HG03039 (cell line): ENCODE results near the gene DHX36.

Experiments used
- ATAC-seq: cut with Tn5 transposase; IDR thresholded peaks from one replicate; pipeline ENCODE4 v1.9.1; 2021; ENCODE audit warnings: mild to moderate bottlenecking, moderate library complexity; ENCODE audit not compliant: unreplicated experiment

DHX36 gene, protein sequence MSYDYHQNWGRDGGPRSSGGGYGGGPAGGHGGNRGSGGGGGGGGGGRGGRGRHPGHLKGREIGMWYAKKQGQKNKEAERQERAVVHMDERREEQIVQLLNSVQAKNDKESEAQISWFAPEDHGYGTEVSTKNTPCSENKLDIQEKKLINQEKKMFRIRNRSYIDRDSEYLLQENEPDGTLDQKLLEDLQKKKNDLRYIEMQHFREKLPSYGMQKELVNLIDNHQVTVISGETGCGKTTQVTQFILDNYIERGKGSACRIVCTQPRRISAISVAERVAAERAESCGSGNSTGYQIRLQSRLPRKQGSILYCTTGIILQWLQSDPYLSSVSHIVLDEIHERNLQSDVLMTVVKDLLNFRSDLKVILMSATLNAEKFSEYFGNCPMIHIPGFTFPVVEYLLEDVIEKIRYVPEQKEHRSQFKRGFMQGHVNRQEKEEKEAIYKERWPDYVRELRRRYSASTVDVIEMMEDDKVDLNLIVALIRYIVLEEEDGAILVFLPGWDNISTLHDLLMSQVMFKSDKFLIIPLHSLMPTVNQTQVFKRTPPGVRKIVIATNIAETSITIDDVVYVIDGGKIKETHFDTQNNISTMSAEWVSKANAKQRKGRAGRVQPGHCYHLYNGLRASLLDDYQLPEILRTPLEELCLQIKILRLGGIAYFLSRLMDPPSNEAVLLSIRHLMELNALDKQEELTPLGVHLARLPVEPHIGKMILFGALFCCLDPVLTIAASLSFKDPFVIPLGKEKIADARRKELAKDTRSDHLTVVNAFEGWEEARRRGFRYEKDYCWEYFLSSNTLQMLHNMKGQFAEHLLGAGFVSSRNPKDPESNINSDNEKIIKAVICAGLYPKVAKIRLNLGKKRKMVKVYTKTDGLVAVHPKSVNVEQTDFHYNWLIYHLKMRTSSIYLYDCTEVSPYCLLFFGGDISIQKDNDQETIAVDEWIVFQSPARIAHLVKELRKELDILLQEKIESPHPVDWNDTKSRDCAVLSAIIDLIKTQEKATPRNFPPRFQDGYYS

DNA sequence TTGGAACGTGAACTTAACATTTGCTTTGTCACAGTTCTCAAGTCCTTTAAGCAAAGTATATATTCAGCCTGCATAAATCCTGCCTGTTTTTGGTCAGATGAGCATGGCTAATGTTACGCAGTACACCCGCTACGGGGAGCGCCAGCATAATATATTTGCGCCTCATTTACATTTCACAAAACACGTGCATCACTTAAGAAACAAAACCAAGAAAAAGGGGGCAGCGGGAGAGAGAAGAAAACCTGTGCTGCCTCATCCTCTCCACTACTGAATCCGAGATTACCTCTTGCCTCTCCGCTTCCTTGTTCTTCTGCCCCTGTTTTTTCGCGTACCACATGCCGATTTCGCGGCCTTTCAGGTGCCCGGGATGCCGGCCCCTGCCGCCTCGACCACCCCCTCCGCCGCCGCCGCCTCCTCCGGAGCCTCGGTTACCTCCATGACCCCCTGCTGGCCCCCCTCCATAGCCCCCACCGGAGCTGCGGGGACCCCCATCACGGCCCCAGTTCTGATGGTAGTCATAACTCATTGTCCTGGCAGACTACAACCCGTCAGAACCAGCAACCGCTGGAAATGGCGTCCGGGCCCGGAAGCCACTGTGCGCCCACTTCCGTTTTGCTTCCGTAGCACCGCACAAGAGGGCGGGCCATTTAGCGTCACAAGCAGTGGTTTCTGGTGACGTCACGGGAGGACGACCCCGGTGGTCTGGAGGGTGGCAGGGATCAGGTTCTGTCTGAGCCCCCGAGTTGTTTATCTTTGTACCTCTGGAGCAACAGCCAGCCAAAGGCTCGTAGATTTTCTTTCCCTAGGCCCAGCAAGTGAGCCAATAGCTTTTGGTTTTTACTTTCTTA is at the start of gene DHX36:
DHX36 (minus strand) TSS at position 597 of the 848 bp plus-strand sequence; CDS start at position 526, 71 bp downstream.
- peak; percentile 96 for ATAC-seq

DNA sequence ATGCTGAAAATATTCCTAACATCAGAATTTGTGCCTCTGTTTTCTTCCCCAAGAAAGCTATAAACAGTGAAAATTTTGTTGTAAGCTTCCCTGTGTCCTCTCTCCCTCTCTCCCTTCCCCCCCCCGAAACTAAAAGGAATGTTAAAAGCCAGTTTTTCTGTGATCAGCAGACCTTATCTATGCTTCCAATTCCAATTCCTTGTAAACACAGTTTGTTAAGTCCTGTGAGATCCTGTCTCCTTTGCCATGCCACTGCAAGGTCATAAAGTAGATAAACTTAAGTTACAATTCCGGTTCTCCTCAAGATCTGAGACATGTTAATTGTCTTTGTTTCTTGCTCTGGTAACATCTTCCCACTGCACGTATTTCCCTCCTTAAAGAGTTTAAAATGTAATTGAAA is 42.9 kb upstream of the DHX36 start:
- ATAC-seq: no peak

DNA sequence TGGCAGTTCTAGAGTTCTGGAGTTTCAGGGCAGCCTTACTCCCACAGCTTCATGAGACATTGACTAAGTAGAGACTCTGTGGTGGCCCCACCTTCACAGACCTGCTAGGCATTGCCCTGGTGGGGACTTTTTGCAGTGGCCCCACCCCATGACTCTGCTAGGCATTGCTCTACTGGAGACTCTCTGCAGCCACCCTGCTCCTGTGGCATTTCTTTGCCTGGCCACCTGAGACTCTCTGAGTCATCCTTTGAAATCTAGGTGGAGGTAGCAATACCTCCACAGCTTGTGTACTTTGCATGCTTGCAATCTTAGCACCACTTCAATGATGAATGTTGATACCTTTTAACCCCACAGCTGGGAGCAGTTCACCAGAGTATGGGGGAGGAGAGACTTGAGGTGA is 40.6 kb upstream of the DHX36 start:
- ATAC-seq: no peak

DNA sequence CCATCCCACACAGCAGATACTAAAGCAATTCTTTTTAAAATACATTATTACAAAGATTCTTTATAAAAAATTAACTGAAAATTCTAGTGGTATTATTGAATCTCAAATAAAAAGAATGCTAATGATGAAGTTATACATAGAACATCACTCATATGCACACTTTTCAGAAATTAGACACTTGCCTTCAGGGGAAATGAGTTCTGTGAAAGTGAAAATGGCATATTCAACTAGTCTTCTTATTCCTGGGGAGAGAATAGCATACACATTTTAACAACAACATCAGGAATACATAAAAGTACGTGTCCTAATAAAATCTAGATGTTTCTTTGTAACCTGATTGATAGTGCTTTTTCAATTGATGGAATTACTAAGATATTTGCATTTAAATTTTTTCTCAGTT is 36.8 kb upstream of the DHX36 start:
- no peak for ATAC-seq

DNA sequence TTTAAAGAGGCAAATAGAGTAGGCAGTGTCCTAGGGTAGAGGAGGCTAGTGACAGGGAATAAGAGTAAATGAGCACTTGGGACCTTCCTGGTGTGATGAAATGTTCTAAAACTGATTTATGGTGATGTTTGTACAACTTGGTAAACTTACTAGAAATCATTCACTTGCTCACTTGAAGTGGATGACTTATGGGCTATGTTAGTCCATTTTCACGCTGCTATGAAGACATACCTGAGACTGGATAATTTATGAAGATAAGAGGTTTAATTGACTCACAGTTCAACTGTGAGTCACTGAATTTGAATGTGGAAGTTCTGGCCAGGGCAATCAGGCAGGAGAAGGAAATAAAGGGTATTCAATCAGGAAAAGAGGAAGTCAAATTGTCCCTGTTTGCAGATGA is 31.7 kb upstream of the DHX36 start:
- ATAC-seq: no peak

DNA sequence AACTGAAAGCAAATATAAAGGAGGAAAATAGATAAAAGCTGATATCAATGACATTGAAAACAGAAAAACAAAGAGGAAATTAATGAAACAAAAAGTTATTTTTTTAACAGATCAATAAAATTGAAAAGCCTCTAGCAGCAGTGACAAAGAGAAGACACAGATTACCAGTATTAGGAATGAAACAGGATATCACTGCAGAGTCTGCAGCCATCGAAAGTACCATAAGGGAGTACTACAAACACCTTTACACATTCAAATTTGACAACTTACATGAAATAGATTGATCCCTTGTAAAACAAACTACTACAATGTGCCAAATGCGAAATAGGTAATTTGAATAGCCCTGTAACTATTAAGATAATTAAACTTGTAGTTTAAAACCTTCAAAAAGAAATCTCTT is 24.9 kb upstream of the DHX36 start:
- ATAC-seq: no peak

DNA sequence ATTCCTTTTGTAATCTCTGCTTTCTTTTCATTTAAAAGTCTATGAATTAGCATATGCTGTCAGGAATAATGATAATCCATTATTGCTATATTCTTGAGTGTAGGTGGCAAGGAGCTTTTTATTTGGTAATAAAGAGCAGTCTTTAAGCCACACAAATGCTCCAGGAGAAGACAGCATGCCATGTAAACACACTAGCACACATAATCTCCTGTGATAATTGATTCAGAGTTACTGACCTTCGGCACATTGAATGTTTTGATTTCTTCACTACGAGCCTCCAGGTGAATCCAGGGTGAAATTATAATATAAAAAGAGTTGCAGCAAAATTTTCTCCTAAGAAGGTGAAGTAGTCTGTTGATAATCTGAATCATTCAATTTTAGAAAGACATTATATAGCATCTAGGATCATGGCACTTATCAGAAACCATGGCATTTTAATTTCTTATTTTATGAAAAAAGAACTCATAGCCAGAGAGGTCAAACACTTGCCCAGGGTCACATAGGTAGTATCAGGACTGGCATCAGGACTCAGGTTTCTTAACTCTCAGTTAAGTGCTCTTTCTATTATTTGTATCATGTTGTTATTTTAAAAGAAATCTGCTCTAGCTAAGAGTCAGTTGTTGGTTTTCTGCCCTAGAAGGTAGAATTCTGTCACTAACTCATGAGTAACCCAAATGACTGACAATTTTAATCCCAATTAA is 21.3 kb upstream of the DHX36 start:
- ATAC-seq: no peak

DNA sequence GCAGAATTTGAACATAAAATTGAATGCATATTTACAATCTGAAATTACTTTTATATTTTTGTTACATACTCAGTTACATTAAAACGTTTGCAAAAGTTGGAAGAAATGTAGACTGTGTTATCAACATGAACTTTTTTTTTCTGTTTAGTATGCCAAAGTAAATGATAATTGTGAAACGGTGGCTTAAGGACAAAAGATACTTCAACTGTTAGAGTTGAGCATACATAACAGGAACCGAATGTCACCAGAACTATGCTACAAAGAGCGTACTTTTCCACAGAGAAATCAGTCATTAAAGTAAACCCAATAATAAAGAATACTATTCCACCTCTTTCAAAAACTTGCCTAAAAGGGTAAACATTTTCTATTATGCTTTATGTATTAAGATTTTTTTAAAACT is 14.3 kb upstream of the DHX36 start:
- no peak for ATAC-seq

DNA sequence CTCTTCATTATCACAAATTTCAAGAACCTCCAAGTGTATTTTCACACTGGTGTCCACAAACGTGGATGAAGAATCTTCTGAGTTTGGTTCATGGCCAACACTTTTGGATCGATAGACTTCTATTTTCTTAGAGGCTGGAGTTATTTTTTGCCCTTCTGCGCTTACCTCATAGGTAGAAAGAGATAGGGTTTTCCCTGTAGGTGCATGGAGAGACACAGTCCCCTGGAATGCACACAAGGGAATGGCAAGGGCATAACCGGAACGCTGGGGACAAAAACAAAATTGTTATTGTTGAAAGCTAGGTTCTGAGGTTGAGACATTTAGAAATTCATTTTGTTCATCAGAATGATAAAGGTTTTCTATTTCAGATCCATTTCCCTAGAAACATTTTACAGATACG is 13.7 kb upstream of the DHX36 start:
- ATAC-seq: no peak

DNA sequence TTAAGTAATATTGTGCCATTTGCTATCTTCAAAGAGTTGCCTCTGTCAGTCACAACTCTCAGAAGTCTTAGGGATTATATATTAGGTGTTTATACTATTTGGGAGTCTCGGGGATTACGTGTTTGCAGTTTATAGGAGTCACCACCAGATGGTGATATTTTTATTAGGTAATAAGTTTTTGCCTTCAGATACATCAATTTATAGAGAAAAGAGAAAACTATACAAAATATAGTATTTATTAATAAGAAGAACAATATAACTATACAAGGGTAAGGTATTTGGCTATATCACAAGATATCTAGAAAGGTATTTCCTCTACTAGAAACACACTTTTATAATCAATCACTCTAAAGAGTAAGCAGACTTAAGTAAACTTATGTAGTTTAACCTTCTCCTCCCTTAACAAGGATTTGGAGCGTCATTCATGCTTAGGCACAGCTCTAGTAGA is 10.7 kb upstream of the DHX36 start:
- no peak for ATAC-seq

DNA sequence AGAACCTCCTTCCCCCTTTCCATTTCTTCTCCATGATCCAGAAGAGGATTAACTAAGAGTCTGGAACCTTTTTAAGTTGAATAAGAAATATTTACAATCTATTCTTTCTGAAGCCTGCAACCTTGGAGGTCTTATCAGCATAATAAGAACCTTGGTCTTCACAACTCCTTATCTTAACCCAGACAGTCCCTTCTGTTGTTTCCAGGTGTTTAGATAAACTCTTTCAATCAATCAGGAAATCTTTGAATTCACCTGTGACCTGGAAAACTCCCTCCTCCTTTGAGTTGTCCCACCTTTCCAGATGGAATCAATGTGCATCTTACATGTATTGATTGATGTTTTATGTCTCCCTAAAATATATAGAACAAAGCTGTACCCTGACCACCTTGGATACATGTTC is 3.6 kb upstream of the DHX36 start:
- ATAC-seq: no peak

DNA sequence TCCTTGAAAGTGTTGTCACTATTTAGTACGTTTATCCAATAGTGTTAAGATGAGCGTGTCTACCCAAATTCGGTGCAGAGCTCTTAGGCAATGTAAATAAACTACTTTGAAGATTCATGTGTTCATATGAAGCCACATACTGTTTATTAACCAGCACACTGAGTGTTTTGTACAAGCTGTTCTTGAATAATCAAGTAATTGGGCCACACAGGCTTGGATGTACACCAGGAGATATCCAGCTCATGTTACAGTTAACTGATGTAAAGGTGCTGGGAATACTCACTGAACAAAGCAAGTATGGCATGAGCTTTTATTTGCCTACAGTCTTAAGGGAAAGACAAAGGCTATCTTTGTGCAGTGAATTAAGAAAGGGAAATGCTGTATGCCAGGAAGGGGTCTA is 632 bp upstream of the DHX36 start:
- ATAC-seq: no peak

DNA sequence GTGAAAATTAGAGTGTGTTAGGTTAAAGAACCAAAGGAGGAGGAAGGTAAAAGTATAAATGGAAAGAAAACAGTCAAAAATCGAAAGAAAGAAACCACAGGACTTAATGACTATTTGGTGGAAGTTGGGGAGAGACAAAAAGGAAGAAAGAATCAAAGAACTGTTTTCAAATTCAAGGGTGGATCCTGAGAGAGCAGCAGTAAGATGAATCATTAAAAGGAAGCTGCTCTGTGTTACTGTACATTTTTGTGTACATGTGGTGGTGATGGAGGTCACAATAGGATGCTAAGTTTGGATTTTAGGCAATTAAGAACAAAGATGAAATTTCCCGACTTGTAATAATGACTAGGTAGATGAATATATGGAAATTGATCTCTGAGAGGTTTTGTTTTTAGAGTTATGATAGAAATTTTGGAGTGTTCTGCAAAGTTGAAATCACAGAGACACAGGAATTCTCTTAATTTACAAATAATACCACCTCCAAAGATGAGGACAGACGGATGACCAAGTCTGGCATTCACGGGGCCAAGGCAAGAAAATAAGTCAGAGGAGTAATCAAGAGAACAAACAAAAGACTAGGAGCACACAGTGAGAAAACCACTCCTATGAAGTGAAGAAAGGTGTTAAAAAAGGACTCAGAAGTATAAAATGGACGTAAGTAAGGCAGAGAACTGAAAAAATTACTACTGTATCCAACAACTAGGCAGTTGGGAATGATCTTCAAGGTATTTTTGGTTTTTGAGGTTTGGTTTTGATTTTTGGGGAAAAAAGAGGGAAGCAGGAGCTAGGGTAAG is 7.1 kb downstream of the DHX36 start:
- ATAC-seq: no peak

DNA sequence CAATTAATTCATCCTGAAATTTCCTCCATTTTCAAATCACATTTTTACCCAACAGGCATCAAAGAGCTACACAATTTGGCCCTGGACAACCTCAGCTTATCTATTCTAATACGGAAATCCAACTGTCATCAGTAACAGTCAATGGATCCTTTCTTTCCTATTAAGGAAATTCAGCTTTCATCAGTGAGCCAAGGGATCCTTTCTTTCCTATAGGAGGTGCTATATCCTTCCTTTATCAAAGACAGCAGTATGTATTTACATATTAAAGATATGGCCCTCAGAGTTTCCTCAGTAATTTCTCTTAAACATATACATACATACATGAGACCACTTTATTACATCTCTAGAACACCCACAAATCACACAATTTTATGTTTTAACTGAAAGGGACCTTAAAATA is 10.1 kb downstream of the DHX36 start:
- ATAC-seq: no peak

DNA sequence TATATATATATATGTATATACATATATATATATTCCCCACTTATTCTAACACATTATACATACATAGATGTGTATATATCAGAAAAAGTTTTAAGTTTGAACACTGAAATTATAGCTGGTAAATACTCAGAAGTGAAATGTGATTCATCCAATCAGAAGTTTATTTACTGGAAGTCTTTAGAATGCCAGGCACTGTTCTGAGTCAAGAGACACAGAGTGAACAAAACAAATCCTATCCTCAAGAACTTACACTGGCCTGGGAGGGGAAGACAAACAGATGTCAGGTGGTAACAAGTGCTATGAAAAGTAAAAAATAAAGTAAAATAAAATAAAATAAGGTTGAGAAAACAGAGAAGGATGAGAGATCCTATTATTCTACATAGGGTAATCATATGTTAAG is 13.4 kb downstream of the DHX36 start:
- no peak for ATAC-seq

DNA sequence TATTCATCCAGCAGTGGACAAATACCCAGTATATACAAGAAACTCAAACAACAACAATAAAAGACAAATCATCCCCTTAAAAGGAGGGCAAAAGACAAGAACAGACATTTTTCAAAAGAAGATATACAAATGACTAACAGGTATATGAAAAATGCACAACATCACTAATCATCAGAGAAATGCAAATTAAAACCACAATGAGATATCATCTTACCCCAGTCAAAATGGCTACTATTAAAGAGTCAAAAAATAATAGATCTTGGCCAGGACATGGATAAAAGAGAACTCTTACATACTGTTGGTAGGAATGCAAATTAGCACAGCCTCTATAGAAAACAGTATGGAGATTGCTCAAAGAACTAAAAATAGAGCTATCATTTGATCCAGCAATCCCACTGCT is 16.9 kb downstream of the DHX36 start:
- no peak for ATAC-seq

DNA sequence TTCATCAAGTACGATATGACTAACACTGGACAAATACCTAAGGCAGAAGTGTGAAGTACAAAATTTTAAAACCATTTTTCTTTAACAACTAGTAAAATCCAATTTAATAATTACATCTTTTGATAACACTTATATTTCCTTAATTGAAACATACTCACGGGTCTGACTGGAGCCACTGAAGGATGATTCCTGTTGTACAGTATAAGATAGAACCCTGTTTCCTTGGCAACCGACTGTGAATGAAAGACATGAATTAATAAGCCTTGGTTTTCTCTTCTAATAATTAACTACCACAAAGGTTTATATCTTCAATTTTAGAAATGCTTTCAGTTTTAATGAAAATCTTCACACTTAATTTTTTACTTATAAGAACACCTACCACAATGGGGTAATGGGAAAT is 19.4 kb downstream of the DHX36 start:
- no peak for ATAC-seq

DNA sequence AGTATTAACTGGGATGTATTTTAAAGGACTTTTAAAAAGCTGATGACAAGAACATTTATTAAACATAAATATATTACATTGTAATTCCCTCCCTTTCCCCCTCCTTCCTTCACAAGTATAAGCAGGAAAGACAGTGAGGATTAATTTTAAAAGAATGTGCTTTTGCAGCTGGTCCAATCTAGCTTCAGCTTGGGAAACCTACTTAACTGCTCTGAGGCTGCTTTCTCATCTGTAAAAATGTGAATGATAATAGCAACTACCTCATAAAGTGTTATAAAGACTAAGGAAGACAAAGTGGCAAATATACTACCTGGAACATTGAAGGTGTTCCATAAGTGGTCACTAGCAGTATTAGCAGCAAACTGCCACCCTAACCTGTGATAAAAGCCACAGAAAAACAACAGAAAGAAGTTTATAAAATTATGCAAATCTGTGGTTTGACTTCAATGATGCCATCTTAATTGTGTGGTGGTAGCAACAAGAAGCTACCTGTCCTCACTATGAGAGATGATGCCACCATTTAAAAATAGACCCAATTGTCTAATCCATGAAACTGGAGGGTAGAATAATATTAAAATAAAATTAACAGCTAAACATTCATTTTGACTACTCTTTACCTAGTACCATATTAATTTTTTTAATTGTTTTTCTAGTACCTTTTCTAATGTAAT is 20.0 kb downstream of the DHX36 start:
- no peak for ATAC-seq

DNA sequence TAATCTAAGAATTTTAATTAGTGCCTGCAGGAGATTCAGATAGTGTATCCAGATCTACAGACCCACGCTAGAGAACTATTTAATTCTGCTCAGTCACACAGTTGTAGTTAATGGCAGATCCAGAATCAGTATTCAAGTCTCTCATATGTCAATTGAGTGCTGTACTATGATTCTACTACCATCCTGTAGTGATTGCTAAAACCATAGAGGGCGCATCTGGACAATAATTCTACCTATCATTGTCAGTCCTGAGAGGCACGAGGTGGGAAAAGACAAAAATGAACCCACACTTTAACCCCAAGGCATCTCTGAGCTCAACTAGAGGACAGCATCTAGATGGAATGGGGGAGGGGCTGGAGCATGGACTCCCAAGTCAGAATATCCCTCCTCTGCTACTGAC is 22.7 kb downstream of the DHX36 start:
- no peak for ATAC-seq
